NCI-H146 treated with DMSO at 0.1 percent for 48 hours (cell line): ENCODE data around the gene ABCC4.
A peak's percentile ranks its signal among the peaks of the same experiment; 100 is the strongest.

Experiments
- DNase-seq: peaks from one replicate; lab custom pipeline; 2025; ENCODE audit not compliant: unreplicated experiment; lab: John Stamatoyannopoulos, UW

ABCC4 gene

GRCh38 chr13:95261956-95262355, 39.3 kb downstream of the ABCC4 start:
- no peak for DNase-seq

DNA sequence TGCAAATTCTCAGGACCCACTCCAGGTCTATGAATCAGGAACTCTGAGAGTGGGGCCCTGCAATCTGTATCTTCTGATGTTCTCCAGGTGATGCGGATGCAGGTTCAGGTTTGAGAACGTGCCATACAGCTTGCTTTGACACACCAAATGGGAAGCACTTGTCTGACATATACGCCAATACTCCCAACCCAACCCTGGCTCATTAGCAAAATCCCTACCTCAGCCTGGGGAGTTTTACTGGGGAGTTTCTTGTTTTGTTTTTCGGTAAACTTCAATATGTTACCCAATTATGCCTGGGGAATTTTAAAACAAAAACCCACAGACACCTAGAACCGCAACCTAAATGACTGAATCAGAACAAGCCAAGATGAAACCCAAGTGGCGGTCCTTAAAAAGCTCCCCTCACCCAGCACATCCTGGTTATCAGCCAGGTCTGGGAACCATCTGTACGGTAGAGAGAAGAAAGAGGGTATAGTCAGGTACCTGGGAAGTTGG, 41.2 kb downstream of the ABCC4 start:
- no peak for DNase-seq

DNA sequence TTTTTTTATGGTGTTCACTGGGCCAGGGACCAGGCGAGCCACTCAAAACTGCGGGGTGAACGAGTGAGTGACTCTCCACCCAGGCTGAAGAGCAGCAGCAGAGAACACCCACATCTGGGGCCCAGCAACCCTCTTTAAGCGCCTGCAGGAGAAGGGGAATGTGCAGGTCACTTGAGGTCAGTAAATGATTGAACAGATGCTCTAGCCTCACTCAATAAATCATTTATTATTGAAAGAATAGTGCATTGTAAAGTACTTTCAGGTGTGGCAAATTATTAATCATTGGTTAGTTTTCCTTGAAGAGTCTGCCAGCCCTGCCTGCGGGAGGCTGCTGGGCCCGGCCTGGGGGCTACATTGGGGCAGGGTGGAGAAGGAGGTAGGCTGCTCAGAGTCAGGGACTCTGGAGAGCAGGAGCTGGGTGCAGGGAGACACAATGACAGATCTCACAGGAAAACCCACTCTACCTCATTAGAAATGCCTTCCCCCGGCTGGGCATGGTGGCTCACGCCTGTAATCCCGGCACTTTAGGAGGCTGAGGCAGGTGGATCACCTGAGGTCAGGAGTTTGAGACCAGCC, 42.5 kb downstream of the ABCC4 start:
- DNase-seq = no peak

GRCh38 chr13:95258098-95258497, 43.2 kb downstream of the ABCC4 start:
- no peak for DNase-seq

DNA sequence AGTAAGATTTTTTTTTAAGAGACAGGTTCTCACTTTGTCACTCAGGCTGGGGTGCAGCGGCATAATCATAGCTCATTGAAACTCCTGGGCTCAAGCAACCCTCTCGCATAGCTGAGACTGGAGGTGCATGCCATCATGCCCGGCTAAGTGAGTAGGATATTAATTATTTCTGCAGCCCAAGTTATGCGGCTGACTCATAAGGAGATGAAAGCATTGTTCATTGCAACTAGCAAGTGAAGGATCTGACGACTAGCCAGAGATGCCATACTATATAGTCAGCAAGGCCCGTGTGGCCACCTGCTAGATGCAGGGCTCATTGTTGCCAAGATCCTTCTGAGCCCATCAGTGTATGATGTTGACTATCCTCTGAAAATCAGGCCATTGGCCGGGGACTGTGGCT, 45.2 kb downstream of the ABCC4 start:
- DNase-seq = no peak

DNA sequence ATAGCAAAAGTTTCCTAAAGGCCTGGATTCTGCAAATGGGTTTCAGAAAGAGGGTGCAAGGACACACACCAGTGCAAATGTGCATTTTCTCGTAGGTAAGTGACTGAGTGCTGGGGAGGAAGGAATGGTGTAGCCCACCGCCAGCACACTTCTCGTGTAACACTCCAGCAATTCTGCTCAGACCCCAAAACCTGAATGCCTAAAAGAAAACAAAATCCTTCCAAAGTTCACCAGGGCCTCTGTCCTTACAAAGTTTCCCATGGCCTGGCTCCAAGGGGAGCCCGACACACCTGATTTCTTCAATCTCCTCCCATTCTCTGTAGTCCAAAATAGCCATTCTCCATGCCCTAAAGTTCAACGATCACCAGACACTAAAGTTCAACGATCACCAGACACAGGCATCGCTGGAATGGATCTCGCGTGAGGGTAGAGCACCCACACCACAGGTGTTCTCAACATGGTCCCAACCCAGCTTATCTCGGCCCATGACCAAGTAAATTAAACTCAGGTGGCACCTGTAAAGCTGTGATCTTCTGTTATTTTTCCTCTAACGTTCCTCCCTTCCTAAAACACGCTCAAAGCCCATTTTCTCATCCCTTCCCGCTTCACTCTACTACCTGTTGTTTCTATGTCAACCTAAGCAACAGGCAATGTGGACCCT, 46.0 kb downstream of the ABCC4 start:
- no peak for DNase-seq

- DNase-seq = peak; percentile 13
These were observed 46.9 kb downstream of the ABCC4 start for GRCh38 chr13:95254339-95254738.

DNA sequence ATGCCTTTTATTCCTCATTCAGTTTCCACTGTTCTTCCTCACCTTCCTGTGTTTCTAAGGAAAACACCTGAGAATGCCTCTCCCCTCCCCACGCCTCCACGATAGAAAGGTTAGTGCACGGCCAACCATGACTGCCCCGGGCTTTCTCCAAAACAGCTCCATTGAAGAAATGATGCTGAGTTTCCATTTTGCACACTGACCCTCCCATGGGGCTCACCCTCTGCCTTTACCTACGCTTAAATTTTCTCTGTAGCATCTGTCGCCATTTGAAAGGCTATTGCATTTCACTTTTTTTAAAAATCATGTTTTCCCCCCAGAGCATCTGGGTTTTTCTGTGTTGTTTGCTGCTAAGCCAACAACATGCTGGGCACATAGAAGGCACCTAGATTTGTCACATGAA, 48.2 kb downstream of the ABCC4 start:
- no peak for DNase-seq

GRCh38 chr13:95251641-95252040, 49.6 kb downstream of the ABCC4 start:
- no peak for DNase-seq

DNA sequence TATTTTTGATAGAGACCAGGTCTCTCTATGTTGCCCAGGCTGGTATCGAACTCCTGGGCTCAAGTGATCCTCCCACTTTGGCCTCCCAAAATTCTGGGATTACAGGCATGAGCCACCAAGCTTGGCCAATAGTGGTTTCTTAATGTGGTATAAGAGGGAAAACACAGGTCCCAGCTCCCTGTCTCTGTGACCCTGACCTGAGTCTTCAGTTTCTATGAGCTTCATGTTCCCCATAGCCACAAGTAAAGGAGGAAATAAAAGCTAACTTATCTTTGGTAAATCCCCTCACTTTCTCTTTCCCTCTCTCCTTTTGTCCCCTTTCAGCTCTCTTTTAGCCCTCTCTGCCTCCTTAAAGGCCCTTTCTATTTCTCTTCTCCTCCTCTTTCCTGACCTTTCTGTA, 50.3 kb downstream of the ABCC4 start:
- no peak for DNase-seq

- DNase-seq = no peak
These were observed 52.3 kb downstream of the ABCC4 start for GRCh38 chr13:95248953-95249352.

GRCh38 chr13:95247852-95248251, 53.4 kb downstream of the ABCC4 start:
- DNase-seq = no peak

DNA sequence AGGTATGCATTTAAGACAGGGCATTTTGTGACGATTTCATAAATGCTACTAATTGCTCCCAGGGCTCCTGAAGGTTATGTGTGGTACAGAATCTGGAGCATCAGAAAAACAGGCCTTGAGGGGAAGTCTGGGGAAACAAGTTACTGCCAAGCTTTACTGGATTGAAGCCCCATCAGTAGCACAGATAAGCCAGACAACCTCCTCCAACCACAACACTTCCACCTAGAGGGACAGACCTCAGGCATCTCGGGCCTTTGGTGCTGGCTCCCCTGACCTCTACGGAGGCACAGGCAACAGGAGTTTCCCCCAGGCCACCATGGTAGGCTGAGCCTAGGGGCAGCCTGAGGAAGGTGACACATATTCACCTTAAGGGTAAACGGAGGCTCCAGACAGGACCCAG, 54.1 kb downstream of the ABCC4 start:
- no peak for DNase-seq

- peak; percentile 62 for DNase-seq
These were observed 54.8 kb downstream of the ABCC4 start for GRCh38 chr13:95246292-95247082.

- no peak for DNase-seq
These were observed 56.2 kb downstream of the ABCC4 start for GRCh38 chr13:95245071-95245470.

GRCh38 chr13:95243207-95243606, 58.0 kb downstream of the ABCC4 start:
- DNase-seq = no peak

- DNase-seq = no peak
These were observed 59.9 kb downstream of the ABCC4 start for GRCh38 chr13:95241321-95241720.

DNA sequence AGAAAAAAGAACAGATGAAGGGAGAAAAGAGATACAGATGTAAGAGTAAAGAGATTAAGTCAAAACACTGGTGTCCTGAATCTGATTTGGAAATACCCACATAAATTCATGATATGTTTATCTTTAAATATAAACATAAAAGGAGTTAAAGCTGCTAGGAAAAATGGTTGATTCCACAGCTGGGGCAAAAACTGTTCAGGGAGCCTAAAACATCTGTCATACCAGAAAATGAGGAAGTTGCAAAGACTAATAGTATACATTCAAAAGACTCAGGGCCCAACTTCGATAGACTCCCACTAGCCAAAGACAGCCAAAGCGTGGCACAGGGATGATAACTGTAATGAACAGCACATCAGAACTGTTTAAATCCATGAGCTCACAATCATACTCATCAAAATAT, 62.0 kb downstream of the ABCC4 start:
- no peak for DNase-seq

DNA sequence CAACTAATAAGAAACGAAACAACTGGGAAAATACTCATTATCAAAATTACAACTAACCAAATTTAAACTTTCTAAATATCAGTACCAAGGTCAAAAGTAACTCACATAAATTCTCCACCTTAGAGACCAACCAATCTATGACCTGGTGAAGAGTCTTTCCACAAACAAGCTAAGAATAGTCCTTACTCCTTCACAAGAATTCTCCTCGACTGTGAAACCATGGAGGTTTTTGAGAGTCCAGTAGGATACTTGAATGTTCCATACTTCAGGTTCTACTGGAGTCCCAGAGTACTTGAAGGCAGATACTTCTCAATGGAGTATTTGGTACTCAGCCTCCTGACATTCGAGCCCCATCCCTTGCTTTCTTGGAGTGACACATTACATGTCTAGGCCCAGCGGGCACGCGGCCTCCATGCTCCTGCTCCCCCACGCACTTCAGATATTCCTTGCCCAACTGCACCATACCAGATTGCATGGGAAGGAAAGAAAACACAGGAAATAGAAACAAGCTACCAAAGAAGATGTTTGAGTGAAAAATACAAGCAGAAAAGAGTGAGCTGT, 63.9 kb downstream of the ABCC4 start:
- DNase-seq = no peak

GRCh38 chr13:95236774-95237173, 64.5 kb downstream of the ABCC4 start:
- DNase-seq = no peak

GRCh38 chr13:95235974-95236373, 65.3 kb downstream of the ABCC4 start:
- no peak for DNase-seq

- no peak for DNase-seq
These were observed 66.0 kb downstream of the ABCC4 start for GRCh38 chr13:95235199-95235756.
